ENCODE measurements around the gene CBLB.
"Not testable (repeated sequence)": the region's sequence is repeated elsewhere in the genome, so short reads cannot be mapped to it uniquely, and the experiment has no call there.

CBLB gene

GRCh38 chr3:105755121-105755886 lies 113.5 kb downstream of the CBLB start:
- peak; percentile 25 for DNase-seq (ENCODE audit: low spot score)

GRCh38 chr3:105752791-105753415 lies 115.9 kb downstream of the CBLB start:
- DNase-seq (ENCODE audit: low spot score), result no peak

- no peak for DNase-seq (ENCODE audit: low spot score)
Measured at GRCh38 chr3:105747696-105748095, 121.1 kb downstream of the CBLB start.

DNA sequence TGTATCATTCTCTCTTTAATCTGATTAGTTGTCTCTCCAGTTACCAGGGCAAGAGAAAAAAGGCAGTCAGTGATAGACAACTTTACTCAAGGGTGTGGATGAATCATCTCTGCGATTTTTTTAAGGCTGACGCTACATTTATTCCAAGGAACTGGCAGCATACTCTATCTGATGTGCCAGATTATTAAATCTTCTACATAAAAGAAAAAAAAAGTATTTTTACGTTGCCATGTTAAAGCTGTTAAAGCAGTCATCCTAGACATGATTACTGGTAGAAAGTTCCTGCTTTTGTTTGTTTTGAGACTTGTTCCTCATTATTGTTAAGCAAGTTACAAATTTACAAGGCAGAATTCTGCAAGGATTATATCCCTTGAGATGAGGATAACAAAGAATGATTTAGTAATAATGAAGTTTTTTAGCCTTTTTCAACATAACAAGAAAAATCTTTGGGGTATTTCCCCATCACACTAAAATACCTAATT lies 121.7 kb downstream of the CBLB start:
- DNase-seq (ENCODE audit: low spot score), result no peak

- no peak for DNase-seq (ENCODE audit: low spot score)
Measured at GRCh38 chr3:105746231-105746996, 122.4 kb downstream of the CBLB start.

- no peak for DNase-seq (ENCODE audit: low spot score)
Measured at GRCh38 chr3:105745046-105745445, 123.8 kb downstream of the CBLB start.

- no peak for DNase-seq (ENCODE audit: low spot score)
Measured at GRCh38 chr3:105744202-105744601, 124.6 kb downstream of the CBLB start.

- DNase-seq (ENCODE audit: low spot score), result no peak
Measured at GRCh38 chr3:105733356-105733755, 135.5 kb downstream of the CBLB start.

GRCh38 chr3:105731686-105732085 lies 137.1 kb downstream of the CBLB start:
- DNase-seq (ENCODE audit: low spot score), result no peak

DNA sequence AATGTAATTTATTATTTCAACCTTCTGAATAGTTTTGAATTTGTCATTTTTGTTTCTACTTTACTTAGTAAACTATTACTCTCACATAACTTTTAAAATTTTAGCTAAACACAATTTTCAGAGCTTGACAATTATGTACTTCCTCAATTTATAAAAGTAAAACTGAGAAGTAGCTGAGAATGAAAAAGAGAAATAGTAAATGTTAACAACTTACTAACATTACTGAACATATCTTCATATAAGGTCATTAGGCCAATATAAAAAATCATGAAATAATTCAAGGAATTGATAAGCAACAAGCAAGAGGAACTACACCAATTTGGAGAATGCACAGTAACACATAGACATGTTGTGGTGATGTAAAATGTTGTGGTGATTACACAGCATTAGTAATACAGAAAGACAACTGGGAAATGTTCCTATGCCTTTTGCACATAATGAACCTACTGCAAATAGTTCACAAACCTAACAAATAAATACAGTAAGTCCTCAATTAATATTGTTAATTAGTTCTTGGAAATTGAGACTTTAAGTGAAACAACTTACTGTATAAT lies 137.9 kb downstream of the CBLB start:
- DNase-seq (ENCODE audit: low spot score), result no peak

DNA sequence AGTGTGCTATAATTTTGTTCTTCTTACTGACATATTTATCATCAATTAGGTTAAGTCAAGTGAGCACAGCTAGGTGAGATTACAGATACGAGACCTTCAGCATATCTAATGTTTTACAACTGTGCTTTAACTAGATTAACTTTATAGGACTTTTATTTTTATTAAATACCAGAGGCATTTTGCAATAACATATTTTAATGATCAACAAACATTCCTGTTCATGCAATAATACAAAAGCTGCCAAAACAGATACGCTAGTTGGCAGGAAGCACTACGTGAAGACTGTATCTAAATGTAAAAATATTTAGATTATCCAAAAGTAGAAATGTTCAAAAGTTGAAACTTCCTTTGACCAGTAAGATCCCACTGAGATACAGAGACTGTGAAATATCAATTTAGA lies 139.1 kb downstream of the CBLB start:
- DNase-seq (ENCODE audit: low spot score), result no peak

DNA sequence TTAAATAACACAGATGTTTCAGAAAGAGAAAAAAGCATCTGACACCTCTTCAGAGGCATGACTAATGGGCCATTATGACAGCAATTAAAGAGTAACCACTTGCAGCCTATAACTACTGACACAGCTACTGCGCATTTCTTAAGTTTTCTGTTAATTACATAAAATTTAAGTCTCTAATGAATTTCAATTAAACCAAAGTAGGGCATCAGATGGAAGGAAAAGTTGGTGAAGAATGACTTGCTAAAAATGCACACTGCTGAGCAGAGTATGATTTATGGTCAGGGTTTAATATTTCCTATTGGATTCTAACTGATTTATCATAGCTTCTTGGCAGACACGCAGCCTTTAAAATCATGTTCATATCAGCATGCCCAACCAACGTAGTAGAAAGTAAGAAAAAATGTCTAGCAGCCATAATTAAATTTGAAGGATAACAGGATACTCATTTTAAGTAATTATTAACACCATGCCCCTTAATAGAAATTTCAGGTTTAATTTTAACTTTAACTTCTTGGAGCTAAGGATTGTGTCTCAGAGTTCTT lies 140.0 kb downstream of the CBLB start:
- no peak for DNase-seq (ENCODE audit: low spot score)

GRCh38 chr3:105727036-105727435 lies 141.8 kb downstream of the CBLB start:
- not testable (repeated sequence) for DNase-seq (ENCODE audit: low spot score)

- peak; percentile 13 for DNase-seq (ENCODE audit: low spot score)
Measured at GRCh38 chr3:105722943-105723556, 145.8 kb downstream of the CBLB start.

- no peak for DNase-seq (ENCODE audit: low spot score)
Measured at GRCh38 chr3:105719791-105720190, 149.0 kb downstream of the CBLB start.

GRCh38 chr3:105715372-105715771 lies 153.4 kb downstream of the CBLB start:
- DNase-seq (ENCODE audit: low spot score), result no peak

GRCh38 chr3:105714453-105714852 lies 154.4 kb downstream of the CBLB start:
- DNase-seq (ENCODE audit: low spot score), result no peak

DNA sequence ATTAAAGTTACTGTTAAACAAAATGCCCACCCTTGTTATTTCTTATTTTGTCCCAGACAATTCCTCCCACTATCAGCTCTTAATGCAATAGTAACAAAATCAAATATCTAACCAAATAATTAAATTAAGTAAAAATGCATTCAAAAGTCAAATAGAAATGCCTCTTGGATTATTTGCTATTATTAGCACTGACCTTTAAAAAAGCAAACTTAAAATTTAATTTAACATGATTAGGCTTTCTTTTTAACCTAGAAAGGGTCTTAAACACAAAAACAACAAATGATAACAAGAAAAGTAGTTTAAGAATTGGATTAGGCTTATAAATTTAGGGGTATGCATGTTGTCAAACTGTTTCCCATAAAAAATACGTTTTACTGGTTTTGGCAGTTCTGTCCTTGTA lies 159.8 kb downstream of the CBLB start:
- DNase-seq (ENCODE audit: low spot score), result no peak

DNA sequence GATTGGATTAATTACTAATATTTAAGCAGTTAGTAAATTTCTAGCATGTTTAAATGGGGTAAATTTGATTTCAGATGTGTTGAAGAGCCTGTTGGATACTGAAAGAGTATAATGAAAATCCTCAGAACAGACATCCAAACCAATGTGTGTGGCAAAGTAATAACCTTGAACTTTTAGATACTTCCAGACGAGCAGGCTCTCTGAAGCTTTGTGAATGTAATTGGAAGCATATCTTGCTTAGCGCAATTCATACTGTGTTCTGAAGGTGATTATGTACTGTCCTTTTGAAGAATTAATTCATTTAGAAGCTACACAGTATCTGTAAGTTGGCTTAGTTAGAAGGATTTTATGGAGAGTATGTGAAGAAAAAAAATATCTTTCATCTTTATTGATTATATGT lies 161.8 kb downstream of the CBLB start:
- no peak for DNase-seq (ENCODE audit: low spot score)

DNA sequence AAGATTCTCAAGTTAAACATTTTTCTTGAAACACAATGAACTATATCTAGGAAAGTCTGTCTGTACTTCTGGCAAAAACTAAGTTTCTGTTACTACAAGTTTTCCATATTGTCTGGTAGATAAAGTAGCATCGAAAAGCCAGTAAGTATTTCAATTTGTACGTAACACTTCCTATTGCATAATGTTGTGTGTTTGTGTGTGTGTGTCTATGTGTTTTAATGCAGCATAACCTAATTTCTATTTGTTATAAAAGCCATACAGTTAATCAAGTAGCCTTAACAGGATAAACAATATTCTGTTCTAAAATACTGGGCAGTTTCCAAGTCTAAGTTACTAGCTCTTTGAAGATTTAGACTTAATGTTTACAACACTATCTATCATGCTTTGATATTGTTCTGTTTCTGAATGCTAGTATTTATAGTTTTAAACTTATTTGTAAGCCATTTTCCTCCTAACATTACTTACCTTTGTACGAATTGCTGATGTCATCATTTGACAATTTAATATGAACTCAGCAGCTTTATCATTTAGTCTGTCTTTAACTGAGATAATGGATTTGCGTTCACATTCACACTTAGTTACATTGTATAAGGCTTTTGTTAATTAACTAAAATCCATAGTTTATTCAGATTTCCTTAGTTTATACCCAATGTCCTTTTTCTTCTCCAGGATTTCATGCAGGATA lies 163.9 kb downstream of the CBLB start:
- DNase-seq (ENCODE audit: low spot score), result no peak

GRCh38 chr3:105700575-105700974 lies 168.2 kb downstream of the CBLB start:
- DNase-seq (ENCODE audit: low spot score), result no peak

All from kidney capillary endothelial cell (primary cell).